GM12878 (cell line): ENCODE measurements around the gene LRP10. TPM values are rescaled to one million over a fixed set of nuclear protein-coding genes. Genes with fewer than 3 reads are reported as not detected.

Source experiments
- ATAC-seq: fragments of 200-7000 bp; cut with Tn5 transposase; 3 replicates; pipeline ENCODE4 v1.9.1; 2020; ENCODE audit warnings: mild to moderate bottlenecking, moderate library complexity
- BruUV-seq: library from RNA; stranded (reverse); fragments of 400-500 nt; replicated peaks from 2 replicates; lab custom pipeline; 2021; lab: Mats Ljungman, UMichigan
- CTCF ChIA-PET: fragments of 300-600 bp; sonication (Branson Sonifier 250); formaldehyde crosslinking; extraction: SDS; loops from one replicate; lab custom pipeline; 2021; ENCODE audit warnings: inconsistent platforms; lab: Yijun Ruan, JAX
- POLR2A ChIA-PET: fragments of 350-600 bp; formaldehyde crosslinking; extraction: SDS; loops from one replicate; lab custom pipeline; 2021; ENCODE audit warnings: inconsistent platforms; lab: Charles Lee
- RAD21 ChIA-PET: fragments of 300-600 bp; sonication (Branson Sonifier 250); formaldehyde crosslinking; loops from one replicate; lab custom pipeline; 2023; ENCODE audit warnings: antibody characterized with exemption; ENCODE audit not compliant: unreplicated experiment; lab: Charles Lee
- SMC1A ChIA-PET: fragments of 300-600 bp; sonication (Branson Sonifier 250); formaldehyde crosslinking; loops from one replicate; lab custom pipeline; 2023; ENCODE audit not compliant: unreplicated experiment, uncharacterized antibody; lab: Charles Lee
- DNase-seq: peaks from one replicate; pipeline ENCODE4 v3.0.0-alpha.2; 2011; ENCODE audit warnings: low read depth, low spot score
- FAIRE-seq: peaks from 3 replicates; lab custom pipeline; 2011; peaks lifted over from hg19 to GRCh38; lab: Jason Lieb, UNC
- H2AFZ ChIP-seq: 2 replicates; pipeline ENCODE4 v1.6.0; 2011; ENCODE audit warnings: low read depth, low read length, control low read depth; ENCODE audit not compliant: control insufficient read depth
- H3K27ac ChIP-seq: 2 replicates; pipeline ENCODE4 v1.5.1; 2011; ENCODE audit warnings: control low read depth; ENCODE audit not compliant: control insufficient read depth, insufficient read depth
- H3K27me3 ChIP-seq, 2 experiments: replicated peaks in 1 of 2; 2 replicates each; pipeline versions ENCODE4 v1.6.0 to v1.6.1; 2011; ENCODE audit warnings: low read length in 1 of 2; ENCODE audit not compliant: control insufficient read depth in 2 of 2, insufficient read depth in 2 of 2
- H3K36me3 ChIP-seq, 2 experiments: 2 replicates each; pipeline ENCODE4 v1.5.1; 2011; ENCODE audit warnings: low read length in 1 of 2; ENCODE audit not compliant: control insufficient read depth in 2 of 2, insufficient read depth in 2 of 2
- H3K4me1 ChIP-seq: 2 replicates; pipeline ENCODE4 v1.6.1; 2011; ENCODE audit warnings: mild to moderate bottlenecking, low read length, moderate library complexity, mixed read lengths; ENCODE audit not compliant: control insufficient read depth, insufficient read depth
- H3K4me2 ChIP-seq: 2 replicates; pipeline ENCODE4 v1.6.0; 2011; ENCODE audit warnings: control low read depth; ENCODE audit not compliant: control insufficient read depth, insufficient read depth
- H3K4me3 ChIP-seq: fragments of 200-600 bp; sonication (generic); 2 replicates; pipeline ENCODE4 v1.5.1; 2016
- H3K79me2 ChIP-seq: 2 replicates; pipeline ENCODE4 v1.6.0; 2011; ENCODE audit warnings: low read length; ENCODE audit not compliant: control insufficient read depth, insufficient read depth
- H3K9ac ChIP-seq: 2 replicates; pipeline ENCODE4 v1.8.0; 2011; ENCODE audit warnings: low read length, control low read depth, mixed read lengths; ENCODE audit not compliant: control insufficient read depth, insufficient read depth
- H3K9me3 ChIP-seq: replicated peaks from 3 replicates; pipeline ENCODE4 v1.5.1; 2011; ENCODE audit warnings: mild to moderate bottlenecking, low read length; ENCODE audit not compliant: control insufficient read depth, insufficient read depth
- H4K20me1 ChIP-seq: 2 replicates; pipeline ENCODE4 v1.6.0; 2011; ENCODE audit not compliant: control insufficient read depth, insufficient read depth
- BACH1 ChIP-seq: fragments of 450-650 bp; IDR thresholded peaks from 2 replicates; pipeline ENCODE4 v1.6.1; 2017; ENCODE audit warnings: mild to moderate bottlenecking, borderline replicate concordance
- CBX5 ChIP-seq: sonication (generic); IDR thresholded peaks from 2 replicates; pipeline ENCODE4 v1.6.1; 2016; ENCODE audit warnings: low read depth, moderate library complexity, mild to moderate bottlenecking, inconsistent platforms
- CREB1 ChIP-seq: IDR thresholded peaks from 2 replicates; pipeline ENCODE4 v1.6.1; 2012; ENCODE audit warnings: low read depth, mild to moderate bottlenecking, inconsistent platforms
- EED ChIP-seq: sonication (generic); IDR thresholded peaks from 2 replicates; pipeline ENCODE4 v1.6.1; 2016; ENCODE audit warnings: antibody characterized with exemption, low read depth
- FOS ChIP-seq: IDR thresholded peaks from 3 replicates; pipeline ENCODE4 v1.6.1; 2011; ENCODE audit warnings: borderline replicate concordance; ENCODE audit not compliant: insufficient read length; ENCODE audit errors: extremely low read depth
- KLF5 ChIP-seq: fragments of 450-650 bp; IDR thresholded peaks from 2 replicates; pipeline ENCODE4 v1.6.1; 2014; ENCODE audit warnings: mild to moderate bottlenecking; ENCODE audit not compliant: partially characterized antibody
- NBN ChIP-seq: fragments of 450-650 bp; IDR thresholded peaks from 2 replicates; pipeline ENCODE4 v1.6.1; 2016
- NFYA ChIP-seq: IDR thresholded peaks from 2 replicates; pipeline ENCODE4 v1.6.1; 2011; ENCODE audit warnings: low read depth, mild to moderate bottlenecking, low read length, improper control_type of control experiment, borderline replicate concordance
- PBX3 ChIP-seq: IDR thresholded peaks from 2 replicates; pipeline ENCODE4 v1.6.1; 2011; ENCODE audit warnings: mild to moderate bottlenecking, low read depth, low read length, moderate library complexity; ENCODE audit not compliant: insufficient replicate concordance
- TCF7 ChIP-seq: IDR thresholded peaks from 2 replicates; pipeline ENCODE4 v1.6.1; 2014; ENCODE audit warnings: antibody characterized with exemption, borderline replicate concordance
- USF1 ChIP-seq: IDR thresholded peaks from 2 replicates; pipeline ENCODE4 v1.6.1; 2011; ENCODE audit warnings: borderline replicate concordance, low read depth, mild to moderate bottlenecking, moderate library complexity, mixed read lengths, low read length; ENCODE audit not compliant: insufficient read depth; ENCODE audit errors: extremely low read length
- WGBS: methylation state at CpG from one replicate; pipeline ENCODE4 v1.1.6; 2016; ENCODE audit warnings: low lambda C conversion rate; ENCODE audit not compliant: insufficient replicate concordance, insufficient coverage; ENCODE audit errors: missing lambda C conversion rate; 5-methylcytosine and 5-hydroxymethylcytosine counted together
- in situ Hi-C: fragments of 300-500 bp; cut with MboI; formaldehyde crosslinking; loops from 9 replicates; pipeline ENCODE4 v1.14.3; 2018; ENCODE audit warnings: mixed read lengths
- intact Hi-C: fragments of 100-400 bp; cut with micrococcal nuclease; formaldehyde crosslinking; loops from one replicate; pipeline ENCODE4 v1.14.2; 2022; ENCODE audit not compliant: unreplicated experiment
- polyA plus RNA-seq, 11 experiments: library from polyadenylated mRNA; depleted of rRNA in 4 of 11; unstranded in 6 of 11; stranded (reverse) in 5 of 11; fragments of >200 nt; fragmentation: Nextera tagmentation in 4 of 11; fragmentation: Illumina TruSeq in 1 of 11; extraction: Ambion mirVana in 4 of 11; extraction: Trizol in 1 of 11; gene quantifications; 1 replicate in 1 of 11; 2 replicates in 10 of 11; pipeline versions ENCODE4 v1.2.1 to v1.2.3, GENCODE V29; 2011 to 2016; ENCODE audit warnings: inconsistent platforms in 2 of 11, missing spikeins in 2 of 11, low read depth in 1 of 11
- total RNA-seq, 4 experiments: library from RNA; depleted of rRNA in 3 of 4; stranded (reverse); fragments of >200 nt in 3 of 4; fragmentation: Illumina TruSeq in 1 of 4; extraction: Trizol in 1 of 4; gene quantifications; 2 replicates each; pipeline versions ENCODE4 v1.2.1 to v1.2.3, GENCODE V29; 2013 to 2021
- TF ChIP-seq, protein P1 (sequence below): fragments of 450-650 bp; IDR thresholded peaks from 2 replicates; pipeline ENCODE4 v1.6.1; 2017; ENCODE audit warnings: borderline replicate concordance
- TF ChIP-seq, protein P2 (sequence below): fragments of 450-650 bp; IDR thresholded peaks from 2 replicates; pipeline ENCODE4 v1.6.1; 2017; ENCODE audit warnings: mild to moderate bottlenecking

The LRP10 gene
- total and polyA plus RNA-seq, 10 of the 15 experiments (the other 5 are each of a cell fraction or from before 2014, with no cell fraction given): 3.0 to 56.9 (median 20.9) TPM

DNA sequence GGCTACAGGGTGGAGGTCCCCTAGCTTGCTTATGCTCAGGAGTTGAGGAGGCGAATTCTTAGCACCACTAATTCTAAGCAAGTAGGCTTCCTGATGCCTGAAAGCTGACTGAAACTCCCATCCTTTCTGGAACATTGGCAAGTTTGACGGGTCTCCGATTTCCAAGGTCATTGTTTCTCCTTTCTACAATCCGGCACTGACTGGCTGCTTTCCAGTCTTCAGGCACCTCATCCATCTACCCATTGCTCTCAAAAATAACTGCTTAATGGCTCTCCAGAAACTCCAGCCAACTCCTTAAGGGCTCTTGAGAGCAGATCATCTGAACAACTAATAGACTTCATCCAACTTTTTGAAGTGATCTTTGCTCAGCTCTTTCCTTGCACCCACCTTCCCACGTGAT is 24.8 kb downstream of the LRP10 start:
- Histone ChIP-seq H3K4me1 (no peaks in the 10 kb centered on the region), H3K9me3 (no peaks in the 10 kb centered on the region), H4K20me1 (no peaks in the 10 kb centered on the region; the same call in 1 of the 2 replicates), H3K4me2 (no peak overlapping the region), H2AFZ (no peak overlapping the region), H3K36me3 (peaks cover 7 to 10% of the 10 kb centered on the region in 2 experiments), H3K4me3 (no peak overlapping the region), H3K27me3 (no peaks in the 10 kb centered on the region), H3K79me2 (no peaks in the 10 kb centered on the region)
- no peak for DNase-seq
- ChIA-PET POLR2A (interaction anchor here (0.5 to 1.2 kb wide), 3 partner anchors 22 to 36 kb away, joined by 3 to 5 read pairs (median 3); no protein-coding TSS in a partner anchor), RAD21 (interaction anchor here (0.8 to 3.4 kb wide), 4 partner anchors 14 to 238 kb away, joined by 3 to 11 read pairs (median 3); partner anchors contain the start of genes LRP10 and REM2)
- no TSS peak for BruUV-seq
- intact Hi-C loops: no loop called here
- ATAC-seq: no peak
- in situ Hi-C loops: loop anchor here (5.0 kb wide), 1 partner anchor 324 kb away; no protein-coding TSS in a partner anchor
- TF ChIP-seq NBN (no peak), CBX5 (no peak), USF1 (no peak), PBX3 (no peak), TCF7 (no peak), NFYA (no peak), BACH1 (no peak), KLF5 (no peak), EED (no peak), CREB1 (no peak), FOS (no peak)
- TF ChIP-seq, protein P1, sequence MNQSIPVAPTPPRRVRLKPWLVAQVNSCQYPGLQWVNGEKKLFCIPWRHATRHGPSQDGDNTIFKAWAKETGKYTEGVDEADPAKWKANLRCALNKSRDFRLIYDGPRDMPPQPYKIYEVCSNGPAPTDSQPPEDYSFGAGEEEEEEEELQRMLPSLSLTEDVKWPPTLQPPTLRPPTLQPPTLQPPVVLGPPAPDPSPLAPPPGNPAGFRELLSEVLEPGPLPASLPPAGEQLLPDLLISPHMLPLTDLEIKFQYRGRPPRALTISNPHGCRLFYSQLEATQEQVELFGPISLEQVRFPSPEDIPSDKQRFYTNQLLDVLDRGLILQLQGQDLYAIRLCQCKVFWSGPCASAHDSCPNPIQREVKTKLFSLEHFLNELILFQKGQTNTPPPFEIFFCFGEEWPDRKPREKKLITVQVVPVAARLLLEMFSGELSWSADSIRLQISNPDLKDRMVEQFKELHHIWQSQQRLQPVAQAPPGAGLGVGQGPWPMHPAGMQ: no peak
- TF ChIP-seq, protein P2, sequence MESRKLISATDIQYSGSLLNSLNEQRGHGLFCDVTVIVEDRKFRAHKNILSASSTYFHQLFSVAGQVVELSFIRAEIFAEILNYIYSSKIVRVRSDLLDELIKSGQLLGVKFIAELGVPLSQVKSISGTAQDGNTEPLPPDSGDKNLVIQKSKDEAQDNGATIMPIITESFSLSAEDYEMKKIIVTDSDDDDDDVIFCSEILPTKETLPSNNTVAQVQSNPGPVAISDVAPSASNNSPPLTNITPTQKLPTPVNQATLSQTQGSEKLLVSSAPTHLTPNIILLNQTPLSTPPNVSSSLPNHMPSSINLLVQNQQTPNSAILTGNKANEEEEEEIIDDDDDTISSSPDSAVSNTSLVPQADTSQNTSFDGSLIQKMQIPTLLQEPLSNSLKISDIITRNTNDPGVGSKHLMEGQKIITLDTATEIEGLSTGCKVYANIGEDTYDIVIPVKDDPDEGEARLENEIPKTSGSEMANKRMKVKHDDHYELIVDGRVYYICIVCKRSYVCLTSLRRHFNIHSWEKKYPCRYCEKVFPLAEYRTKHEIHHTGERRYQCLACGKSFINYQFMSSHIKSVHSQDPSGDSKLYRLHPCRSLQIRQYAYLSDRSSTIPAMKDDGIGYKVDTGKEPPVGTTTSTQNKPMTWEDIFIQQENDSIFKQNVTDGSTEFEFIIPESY: no peak
- TF ChIP-seq, all 136 proteins: peak for 0
- H3K9ac ChIP-seq: no peak overlapping the region
- H3K27ac ChIP-seq: no peak overlapping the region
- no peak for FAIRE-seq
- ChIA-PET SMC1A (interaction anchor here (0.6 to 2.6 kb wide), 11 partner anchors 8 to 331 kb away, joined by 3 to 17 read pairs (median 4); partner anchors contain the start of genes MRPL52 and REM2), CTCF (interaction anchor here (0.9 to 4.8 kb wide), 9 partner anchors 11 to 326 kb away, joined by 3 to 58 read pairs (median 5); partner anchors contain the start of genes LRP10, OXA1L and RBM23)
- WGBS: 92% methylated on average over 5 of the region's 5 CpGs
